ENCODE measurements around the gene RNPS1.

- TF ChIP-seq POLR2A (IDR thresholded peaks at IDR 0.05) (no peak), CTCF (IDR thresholded peaks at IDR 0.05) (no peak), POLR2AphosphoS5 (IDR thresholded peaks at IDR 0.05) (peak; percentile 5)
These were observed 41.6 kb downstream of the RNPS1 start for GRCh38 chr16:2226245-2226793.

Measured in prostate gland (tissue), 2 donors.